ENCODE measurements around the gene KRT25.

KRT25 gene

DNA sequence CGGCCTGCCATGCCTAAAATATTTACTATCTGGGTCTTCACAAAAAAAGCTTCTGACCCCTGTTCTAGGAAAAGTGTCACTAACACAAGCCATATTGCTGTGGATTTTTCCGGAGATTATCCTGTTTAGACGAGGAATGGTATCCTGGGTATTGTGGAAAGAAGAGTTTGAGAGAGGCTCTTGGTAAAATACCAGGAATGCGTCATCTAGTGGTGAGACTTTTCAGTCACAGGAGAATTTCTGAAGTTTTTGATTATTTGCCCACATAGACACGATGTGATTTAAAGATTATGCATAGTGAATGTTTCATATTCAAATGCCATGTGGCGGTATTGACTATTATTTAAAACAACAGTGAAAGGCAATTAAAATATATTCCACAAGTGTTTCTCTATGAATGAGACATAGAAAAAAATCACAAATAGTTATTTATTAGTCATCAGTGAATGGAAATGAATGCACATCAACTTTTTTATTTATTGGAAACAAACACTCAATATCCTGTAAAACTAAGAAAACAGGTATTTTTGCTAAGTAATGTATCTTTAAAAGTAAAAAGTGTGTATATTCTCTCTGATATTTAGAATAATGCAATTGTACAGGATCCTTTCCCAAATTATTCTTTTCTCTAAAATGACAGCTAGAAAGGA, 36.8 kb upstream of the KRT25 start:
- Histone ChIP-seq H3K4me1 (ENCODE audit: control insufficient read depth, insufficient read depth, low read length, poor library complexity, severe bottlenecking) (no peaks in the 10 kb centered on the region), H3K4me3 (ENCODE audit: insufficient read depth, low read depth, low read length, poor library complexity, severe bottlenecking) (no peak overlapping the region), H3K36me3 (ENCODE audit: control insufficient read depth, insufficient read depth, low read length) (no peaks in the 10 kb centered on the region), H3K9me3 (ENCODE audit: control insufficient read depth, low read length) (no peaks in the 10 kb centered on the region), H3K27me3 (replicated peaks; ENCODE audit: control insufficient read depth, insufficient read depth, low read length, poor library complexity, severe bottlenecking) (peaks cover 3% of the 10 kb centered on the region), H3K27ac (ENCODE audit: insufficient read depth, low read length, poor library complexity, severe bottlenecking) (no peak overlapping the region)
- DNase-seq, result no peak

DNA sequence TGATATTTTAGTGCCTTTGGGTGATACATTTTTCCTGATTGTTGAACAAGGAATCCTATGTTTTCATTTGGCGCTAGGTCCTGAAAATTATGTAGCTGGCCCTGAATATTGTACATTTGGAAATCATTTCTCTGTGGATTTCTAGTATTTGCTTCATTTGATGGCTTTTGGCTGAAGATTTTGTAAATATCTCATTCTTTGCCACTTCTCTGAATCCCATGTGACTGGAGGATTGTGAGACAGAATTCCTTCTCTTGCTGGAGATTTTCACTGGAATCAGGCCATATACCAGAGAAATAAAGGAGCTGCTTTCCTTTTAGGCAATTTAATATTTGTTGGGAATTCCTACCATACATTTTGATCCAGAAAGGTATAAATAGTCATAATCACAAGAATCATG, 36.0 kb upstream of the KRT25 start:
- Histone ChIP-seq H3K27me3 (replicated peaks; ENCODE audit: control insufficient read depth, insufficient read depth, low read length, poor library complexity, severe bottlenecking) (no peaks in the 10 kb centered on the region), H3K36me3 (ENCODE audit: control insufficient read depth, insufficient read depth, low read length) (no peaks in the 10 kb centered on the region), H3K9me3 (ENCODE audit: control insufficient read depth, low read length) (no peaks in the 10 kb centered on the region), H3K27ac (ENCODE audit: insufficient read depth, low read length, poor library complexity, severe bottlenecking) (no peak overlapping the region), H3K4me1 (ENCODE audit: control insufficient read depth, insufficient read depth, low read length, poor library complexity, severe bottlenecking) (no peaks in the 10 kb centered on the region), H3K4me3 (ENCODE audit: insufficient read depth, low read depth, low read length, poor library complexity, severe bottlenecking) (no peak overlapping the region)
- no peak for DNase-seq

DNA sequence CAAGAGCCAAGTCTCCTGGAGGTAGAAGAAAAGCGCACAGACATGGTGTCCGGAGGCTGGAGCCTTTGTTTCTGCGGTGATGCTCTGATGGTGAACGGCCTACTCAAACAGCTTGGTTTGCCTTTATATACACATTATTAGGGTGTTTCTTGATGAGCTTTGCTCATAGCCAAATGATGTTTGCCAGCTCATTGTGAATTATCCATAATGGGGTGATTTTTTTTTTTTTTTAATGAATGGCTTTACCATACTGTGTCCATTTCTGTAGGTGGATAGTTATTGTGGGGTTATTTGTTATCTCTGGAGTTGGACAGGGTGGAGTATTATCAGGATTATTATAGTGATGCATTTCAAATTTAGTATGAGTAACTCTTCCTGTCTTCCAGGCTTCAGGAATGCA, 27.3 kb upstream of the KRT25 start, which contains the start of gene KRT27:
Gene KRT27 (minus strand): TSS at position 101 of the 400 bp plus-strand sequence. CDS start 57 bp downstream, at position 44.
- Histone ChIP-seq H3K27ac (ENCODE audit: insufficient read depth, low read length, poor library complexity, severe bottlenecking) (no peak within 1 kb of the TSS), H3K9me3 (ENCODE audit: control insufficient read depth, low read length) (no peaks in the 10 kb centered on the region), H3K36me3 (ENCODE audit: control insufficient read depth, insufficient read depth, low read length) (no peaks in the 10 kb centered on the region), H3K4me3 (ENCODE audit: insufficient read depth, low read depth, low read length, poor library complexity, severe bottlenecking) (no peak within 1 kb of the TSS), H3K27me3 (replicated peaks; ENCODE audit: control insufficient read depth, insufficient read depth, low read length, poor library complexity, severe bottlenecking) (peaks cover 10% of the 10 kb centered on the region), H3K4me1 (ENCODE audit: control insufficient read depth, insufficient read depth, low read length, poor library complexity, severe bottlenecking) (no peaks in the 10 kb centered on the region)
- no peak for DNase-seq

DNA sequence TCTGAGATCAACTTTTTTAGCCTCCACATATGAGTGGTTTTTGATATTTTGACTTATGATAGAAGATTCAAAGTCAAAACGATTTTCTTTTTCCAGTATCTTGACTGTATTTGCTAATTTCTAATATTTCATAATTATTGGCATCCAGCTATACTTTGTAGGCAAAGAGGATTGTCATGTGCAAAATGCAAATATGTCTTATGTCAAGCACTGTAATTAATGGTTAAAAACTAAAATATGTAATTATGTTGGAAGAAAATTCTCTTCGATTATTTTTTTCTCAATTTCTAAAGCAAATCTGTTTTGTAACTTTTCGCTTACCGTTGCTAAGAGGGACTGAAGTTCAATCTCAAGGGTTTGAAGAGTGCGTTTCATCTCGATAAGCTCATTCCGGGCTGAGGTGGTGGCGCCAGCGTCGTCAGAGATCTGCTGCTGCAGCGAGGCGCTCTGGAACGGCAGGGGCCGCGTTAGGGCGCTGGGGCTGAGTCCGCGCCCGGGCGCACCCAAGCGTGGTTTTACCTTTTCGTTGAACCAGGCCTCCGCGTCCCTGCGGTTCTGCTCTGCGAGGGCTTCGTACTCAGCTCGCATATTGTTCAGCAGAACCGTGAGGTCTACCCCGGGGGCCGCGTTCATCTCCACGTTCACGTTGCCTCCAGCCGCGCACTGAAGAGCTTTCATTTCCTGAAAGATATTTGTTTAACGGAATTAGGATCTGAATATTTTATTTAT, 24.2 kb upstream of the KRT25 start:
- Histone ChIP-seq H3K27ac (ENCODE audit: insufficient read depth, low read length, poor library complexity, severe bottlenecking) (no peak overlapping the region), H3K9me3 (ENCODE audit: control insufficient read depth, low read length) (no peaks in the 10 kb centered on the region), H3K4me1 (ENCODE audit: control insufficient read depth, insufficient read depth, low read length, poor library complexity, severe bottlenecking) (no peaks in the 10 kb centered on the region), H3K27me3 (replicated peaks; ENCODE audit: control insufficient read depth, insufficient read depth, low read length, poor library complexity, severe bottlenecking) (peaks cover 10% of the 10 kb centered on the region), H3K4me3 (ENCODE audit: insufficient read depth, low read depth, low read length, poor library complexity, severe bottlenecking) (peak overlapping the region; percentile 7), H3K36me3 (ENCODE audit: control insufficient read depth, insufficient read depth, low read length) (no peaks in the 10 kb centered on the region)
- DNase-seq, result no peak

DNA sequence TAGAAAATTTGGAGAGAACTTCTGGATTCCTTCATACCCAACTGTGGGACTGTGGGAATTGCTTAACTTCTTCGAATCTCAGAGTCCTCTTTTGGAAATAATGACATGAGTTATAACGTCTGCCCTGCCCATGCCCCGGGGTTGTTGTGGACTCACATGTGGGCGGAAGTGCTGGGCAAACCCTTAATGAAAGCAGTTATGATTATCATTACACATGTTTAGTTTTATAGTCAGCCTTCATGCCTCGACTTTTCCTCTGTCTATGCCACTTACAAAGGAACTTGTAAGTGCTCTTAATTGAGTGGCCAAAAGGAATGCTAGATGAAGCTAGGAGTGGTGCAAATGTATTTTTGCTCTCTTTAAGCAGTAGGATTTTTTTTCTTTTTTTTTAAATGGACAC, 23.3 kb upstream of the KRT25 start:
- no peaks in the 10 kb centered on the region for H3K4me1 ChIP-seq (ENCODE audit: control insufficient read depth, insufficient read depth, low read length, poor library complexity, severe bottlenecking)
- no peak for DNase-seq
- no peak overlapping the region for H3K27ac ChIP-seq (ENCODE audit: insufficient read depth, low read length, poor library complexity, severe bottlenecking)
- H3K9me3 ChIP-seq (ENCODE audit: control insufficient read depth, low read length), result no peaks in the 10 kb centered on the region
- peaks cover 10% of the 10 kb centered on the region for H3K27me3 ChIP-seq (replicated peaks; ENCODE audit: control insufficient read depth, insufficient read depth, low read length, poor library complexity, severe bottlenecking)
- H3K36me3 ChIP-seq (ENCODE audit: control insufficient read depth, insufficient read depth, low read length), result no peaks in the 10 kb centered on the region
- H3K4me3 ChIP-seq (ENCODE audit: insufficient read depth, low read depth, low read length, poor library complexity, severe bottlenecking), result no peak overlapping the region

DNA sequence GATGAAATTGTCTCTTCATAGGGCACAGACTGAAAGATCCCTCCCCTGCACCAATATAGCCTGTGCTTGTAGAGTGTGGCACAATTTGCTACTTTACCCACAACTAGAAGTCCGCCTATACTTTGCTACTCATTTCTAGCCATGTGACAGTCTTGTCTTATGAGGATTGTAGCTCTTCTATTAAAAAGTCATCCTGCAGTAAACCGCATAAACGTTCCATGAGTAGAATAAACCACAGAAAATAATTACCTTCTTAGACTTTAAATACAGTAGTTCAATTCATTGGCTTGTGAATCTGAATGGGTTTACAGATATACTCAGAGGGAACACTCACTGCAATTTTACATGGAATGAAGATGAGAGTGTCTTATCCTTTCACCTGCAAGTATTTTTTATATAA, 22.8 kb upstream of the KRT25 start:
- H3K36me3 ChIP-seq (ENCODE audit: control insufficient read depth, insufficient read depth, low read length), result no peaks in the 10 kb centered on the region
- H3K9me3 ChIP-seq (ENCODE audit: control insufficient read depth, low read length), result no peaks in the 10 kb centered on the region
- H3K27me3 ChIP-seq (replicated peaks; ENCODE audit: control insufficient read depth, insufficient read depth, low read length, poor library complexity, severe bottlenecking), result peaks cover 10% of the 10 kb centered on the region
- H3K4me3 ChIP-seq (ENCODE audit: insufficient read depth, low read depth, low read length, poor library complexity, severe bottlenecking), result no peak overlapping the region
- no peaks in the 10 kb centered on the region for H3K4me1 ChIP-seq (ENCODE audit: control insufficient read depth, insufficient read depth, low read length, poor library complexity, severe bottlenecking)
- DNase-seq, result no peak
- no peak overlapping the region for H3K27ac ChIP-seq (ENCODE audit: insufficient read depth, low read length, poor library complexity, severe bottlenecking)

DNA sequence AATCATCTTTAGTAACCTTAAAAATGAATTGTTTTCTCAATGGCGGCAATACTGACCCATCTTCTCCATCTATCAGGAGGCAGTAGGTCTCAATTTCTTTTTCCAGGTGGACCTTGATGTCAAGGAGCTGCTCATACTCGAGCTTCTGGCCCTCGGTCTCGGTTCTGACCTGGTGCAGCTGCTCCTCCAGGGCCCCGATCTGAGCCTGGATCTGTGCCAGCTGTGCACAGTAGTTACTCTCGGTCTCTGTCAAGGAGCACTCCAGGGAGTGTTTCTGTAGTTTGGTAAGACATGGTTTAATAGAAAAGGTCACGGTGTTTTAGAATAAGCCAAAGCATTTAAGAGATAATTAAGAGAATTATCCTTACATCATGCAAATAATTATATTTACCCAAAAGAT, 22.3 kb upstream of the KRT25 start:
- Histone ChIP-seq H3K27ac (ENCODE audit: insufficient read depth, low read length, poor library complexity, severe bottlenecking) (no peak overlapping the region), H3K36me3 (ENCODE audit: control insufficient read depth, insufficient read depth, low read length) (no peaks in the 10 kb centered on the region), H3K27me3 (replicated peaks; ENCODE audit: control insufficient read depth, insufficient read depth, low read length, poor library complexity, severe bottlenecking) (peaks cover 10% of the 10 kb centered on the region), H3K4me1 (ENCODE audit: control insufficient read depth, insufficient read depth, low read length, poor library complexity, severe bottlenecking) (no peaks in the 10 kb centered on the region), H3K4me3 (ENCODE audit: insufficient read depth, low read depth, low read length, poor library complexity, severe bottlenecking) (no peak overlapping the region), H3K9me3 (ENCODE audit: control insufficient read depth, low read length) (no peaks in the 10 kb centered on the region)
- no peak for DNase-seq

DNA sequence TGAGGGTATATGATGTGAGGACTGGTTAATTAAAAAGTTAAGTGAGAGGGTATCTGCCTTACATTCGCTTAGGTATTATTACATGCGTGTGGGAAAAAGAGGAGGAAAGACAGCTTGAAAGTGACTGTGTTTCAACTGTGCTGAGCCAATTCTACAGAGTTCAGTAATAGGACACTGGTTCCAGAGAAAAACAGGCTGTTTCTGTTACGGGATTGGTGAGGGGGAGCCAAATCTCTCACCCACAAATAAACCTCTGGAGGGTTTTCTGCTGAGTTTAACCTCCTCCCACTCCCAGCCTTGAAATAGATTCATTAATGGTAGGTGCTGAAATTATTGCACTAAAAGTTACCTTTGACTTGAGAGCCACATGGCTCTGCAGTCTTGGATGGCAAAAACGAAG, 20.8 kb upstream of the KRT25 start:
- Histone ChIP-seq H3K4me1 (ENCODE audit: control insufficient read depth, insufficient read depth, low read length, poor library complexity, severe bottlenecking) (no peaks in the 10 kb centered on the region), H3K27me3 (replicated peaks; ENCODE audit: control insufficient read depth, insufficient read depth, low read length, poor library complexity, severe bottlenecking) (peaks cover 10% of the 10 kb centered on the region), H3K36me3 (ENCODE audit: control insufficient read depth, insufficient read depth, low read length) (no peaks in the 10 kb centered on the region), H3K27ac (ENCODE audit: insufficient read depth, low read length, poor library complexity, severe bottlenecking) (no peak overlapping the region), H3K9me3 (ENCODE audit: control insufficient read depth, low read length) (no peaks in the 10 kb centered on the region), H3K4me3 (ENCODE audit: insufficient read depth, low read depth, low read length, poor library complexity, severe bottlenecking) (no peak overlapping the region)
- no peak for DNase-seq

DNA sequence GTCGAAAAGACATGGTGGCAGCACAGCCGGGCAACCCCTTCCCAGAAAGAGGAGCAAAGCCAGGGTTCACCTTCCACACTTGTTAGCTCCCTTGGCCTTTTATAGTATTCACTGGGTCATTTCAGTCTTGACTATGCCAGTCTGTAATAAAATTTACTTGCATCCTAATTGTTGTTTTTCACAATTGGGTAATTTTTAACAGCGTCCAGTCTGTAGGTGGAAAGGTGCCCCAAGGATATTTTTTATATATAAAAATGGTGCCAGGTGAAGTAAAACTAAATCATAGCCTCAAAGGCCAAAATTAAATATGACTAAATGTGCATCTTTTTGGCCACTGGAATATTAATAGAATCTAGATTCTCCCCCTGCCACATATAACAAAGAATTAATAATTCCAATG, 17.0 kb upstream of the KRT25 start, which contains the start of gene KRT26:
Gene KRT26 (minus strand): TSS at position 101 of the 400 bp plus-strand sequence. CDS start 88 bp downstream, at position 13.
- H3K27me3 ChIP-seq (replicated peaks; ENCODE audit: control insufficient read depth, insufficient read depth, low read length, poor library complexity, severe bottlenecking), result no peaks in the 10 kb centered on the region
- no peak within 1 kb of the TSS for H3K4me3 ChIP-seq (ENCODE audit: insufficient read depth, low read depth, low read length, poor library complexity, severe bottlenecking)
- H3K27ac ChIP-seq (ENCODE audit: insufficient read depth, low read length, poor library complexity, severe bottlenecking), result no peak within 1 kb of the TSS
- no peak for DNase-seq
- no peaks in the 10 kb centered on the region for H3K36me3 ChIP-seq (ENCODE audit: control insufficient read depth, insufficient read depth, low read length)
- H3K4me1 ChIP-seq (ENCODE audit: control insufficient read depth, insufficient read depth, low read length, poor library complexity, severe bottlenecking), result no peaks in the 10 kb centered on the region
- H3K9me3 ChIP-seq (ENCODE audit: control insufficient read depth, low read length), result no peaks in the 10 kb centered on the region

DNA sequence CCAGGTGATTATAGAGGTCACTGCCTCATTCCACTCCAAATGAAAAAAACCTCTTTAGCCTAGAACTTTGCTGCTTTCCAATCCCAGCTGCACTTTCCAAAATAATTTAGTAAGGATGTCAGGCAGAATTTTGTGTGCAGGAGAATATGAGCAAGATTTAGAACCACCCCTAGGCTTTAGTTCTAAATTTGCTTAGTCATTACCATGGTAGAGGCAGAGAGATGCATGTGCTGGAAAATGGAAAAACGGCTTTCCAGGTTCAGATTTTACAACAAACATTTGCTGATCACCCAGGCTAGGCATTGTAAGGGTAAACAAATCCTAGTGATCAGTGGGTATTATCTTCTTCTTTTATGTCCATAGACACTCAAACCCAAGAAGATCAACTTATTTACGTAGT, 10.5 kb upstream of the KRT25 start:
- Histone ChIP-seq H3K4me3 (ENCODE audit: insufficient read depth, low read depth, low read length, poor library complexity, severe bottlenecking) (no peak overlapping the region), H3K9me3 (ENCODE audit: control insufficient read depth, low read length) (no peaks in the 10 kb centered on the region), H3K4me1 (ENCODE audit: control insufficient read depth, insufficient read depth, low read length, poor library complexity, severe bottlenecking) (no peaks in the 10 kb centered on the region), H3K27ac (ENCODE audit: insufficient read depth, low read length, poor library complexity, severe bottlenecking) (no peak overlapping the region), H3K36me3 (ENCODE audit: control insufficient read depth, insufficient read depth, low read length) (no peaks in the 10 kb centered on the region), H3K27me3 (replicated peaks; ENCODE audit: control insufficient read depth, insufficient read depth, low read length, poor library complexity, severe bottlenecking) (no peaks in the 10 kb centered on the region)
- DNase-seq, result no peak
